ENCODE data around the gene CC2D1A.

Gene CC2D1A

DNA sequence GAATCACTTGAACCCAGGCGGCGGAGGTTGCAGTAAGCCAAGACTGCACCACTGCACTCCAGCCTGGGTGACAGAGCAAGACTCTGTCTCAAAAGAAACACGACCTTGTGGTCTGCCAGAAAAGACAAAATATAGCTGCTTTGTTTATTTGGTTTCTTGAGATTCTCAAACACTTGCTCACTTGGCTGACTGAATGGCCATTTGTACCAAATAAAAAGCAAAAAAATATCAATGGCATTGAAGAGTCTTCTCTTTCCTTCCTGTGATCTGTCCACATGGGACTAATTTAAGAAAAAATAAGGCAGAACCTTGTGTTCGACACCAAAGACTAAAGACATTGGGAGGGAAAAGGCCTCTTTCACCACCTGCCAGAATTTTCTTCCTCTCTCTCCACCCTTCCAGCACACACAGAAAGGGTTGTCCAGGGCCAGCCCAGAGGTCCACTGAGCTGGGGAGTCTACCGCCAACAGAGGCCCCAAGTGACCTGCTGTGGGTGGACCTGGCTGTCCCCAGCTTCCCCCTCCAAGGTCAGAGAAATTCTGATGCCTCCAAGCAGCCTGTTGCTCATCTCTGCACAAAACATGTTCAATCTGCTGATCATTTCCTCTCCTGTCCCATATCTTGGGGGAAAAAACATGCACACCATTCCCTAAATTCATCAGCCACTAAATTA lies 6.0 kb upstream of the CC2D1A start:
- no peak overlapping the region for H3K4me3 ChIP-seq (ENCODE audit: low read depth, low read length)
- TF ChIP-seq, protein P1, sequence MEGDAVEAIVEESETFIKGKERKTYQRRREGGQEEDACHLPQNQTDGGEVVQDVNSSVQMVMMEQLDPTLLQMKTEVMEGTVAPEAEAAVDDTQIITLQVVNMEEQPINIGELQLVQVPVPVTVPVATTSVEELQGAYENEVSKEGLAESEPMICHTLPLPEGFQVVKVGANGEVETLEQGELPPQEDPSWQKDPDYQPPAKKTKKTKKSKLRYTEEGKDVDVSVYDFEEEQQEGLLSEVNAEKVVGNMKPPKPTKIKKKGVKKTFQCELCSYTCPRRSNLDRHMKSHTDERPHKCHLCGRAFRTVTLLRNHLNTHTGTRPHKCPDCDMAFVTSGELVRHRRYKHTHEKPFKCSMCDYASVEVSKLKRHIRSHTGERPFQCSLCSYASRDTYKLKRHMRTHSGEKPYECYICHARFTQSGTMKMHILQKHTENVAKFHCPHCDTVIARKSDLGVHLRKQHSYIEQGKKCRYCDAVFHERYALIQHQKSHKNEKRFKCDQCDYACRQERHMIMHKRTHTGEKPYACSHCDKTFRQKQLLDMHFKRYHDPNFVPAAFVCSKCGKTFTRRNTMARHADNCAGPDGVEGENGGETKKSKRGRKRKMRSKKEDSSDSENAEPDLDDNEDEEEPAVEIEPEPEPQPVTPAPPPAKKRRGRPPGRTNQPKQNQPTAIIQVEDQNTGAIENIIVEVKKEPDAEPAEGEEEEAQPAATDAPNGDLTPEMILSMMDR (IDR thresholded peaks at IDR 0.05; ENCODE audit: insufficient read depth, low read depth, low read length, missing control alignments): no peak
- no peak for DNase-seq (ENCODE audit: low read depth)

DNA sequence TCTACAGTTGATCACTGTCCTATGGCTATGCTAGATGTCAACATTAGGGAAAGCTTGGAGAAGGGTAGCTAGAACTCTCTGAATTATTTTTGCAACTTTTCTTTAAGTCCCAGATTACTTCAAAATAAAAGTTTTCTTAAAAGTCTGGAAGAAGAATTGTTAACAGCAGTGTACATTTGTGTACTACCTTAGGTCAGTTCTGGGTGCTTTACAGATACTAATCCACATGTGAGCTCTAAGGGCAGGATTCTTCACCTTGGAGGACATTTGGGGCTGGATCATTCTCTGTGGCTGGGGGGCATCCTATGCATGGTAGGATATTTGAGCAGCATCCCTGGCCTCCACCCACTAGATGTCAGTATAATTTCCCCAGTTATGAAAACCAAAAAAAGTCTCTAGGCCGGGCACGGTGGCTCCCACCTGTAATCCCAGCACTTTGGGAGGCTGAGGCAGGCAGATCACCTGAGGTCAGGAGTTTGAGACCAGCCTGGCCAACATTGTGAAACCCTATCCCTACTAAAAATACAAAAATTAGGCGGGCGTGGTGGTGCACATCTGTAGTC lies 2.9 kb upstream of the CC2D1A start:
- peak; percentile 58 for DNase-seq (ENCODE audit: low read depth)
- TF ChIP-seq, protein P1 (IDR thresholded peaks at IDR 0.05; ENCODE audit: insufficient read depth, low read depth, low read length, missing control alignments): peak; percentile 41
- H3K4me3 ChIP-seq (ENCODE audit: low read depth, low read length): no peak overlapping the region

- H3K4me3 ChIP-seq (ENCODE audit: low read depth, low read length): peak overlapping the region; percentile 67
- TF ChIP-seq, protein P1 (IDR thresholded peaks at IDR 0.05; ENCODE audit: insufficient read depth, low read depth, low read length, missing control alignments): no peak
- DNase-seq (ENCODE audit: low read depth): peak; percentile 14
Measured at GRCh38 chr19:13906521-13906904, 512 bp downstream of the CC2D1A start.

DNA sequence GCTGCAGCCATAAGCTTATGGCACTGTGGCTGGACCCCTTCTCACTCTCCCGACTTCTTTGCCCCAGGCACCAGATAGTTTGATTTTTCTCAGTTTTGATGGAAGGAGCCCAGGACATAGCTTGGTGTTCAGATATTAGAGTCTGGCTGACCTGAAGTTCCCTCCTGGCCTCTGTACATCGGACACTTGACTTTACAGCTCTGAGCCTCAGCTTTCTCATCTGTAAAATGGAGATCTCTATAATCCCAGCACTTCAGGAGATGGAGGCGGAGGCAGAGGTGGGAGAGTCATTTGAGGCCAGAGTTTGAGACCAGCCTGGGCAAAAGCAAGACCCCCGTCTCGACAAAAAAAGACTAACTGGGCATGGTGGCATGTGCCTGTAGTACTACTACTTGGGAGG lies 909 bp downstream of the CC2D1A start:
- no peak for DNase-seq (ENCODE audit: low read depth)
- H3K4me3 ChIP-seq (ENCODE audit: low read depth, low read length): peak overlapping the region; percentile 67
- TF ChIP-seq, protein P1 (IDR thresholded peaks at IDR 0.05; ENCODE audit: insufficient read depth, low read depth, low read length, missing control alignments): no peak

GRCh38 chr19:13908674-13909073 lies 2.7 kb downstream of the CC2D1A start:
- no peak overlapping the region for H3K4me3 ChIP-seq (ENCODE audit: low read depth, low read length)
- DNase-seq (ENCODE audit: low read depth): no peak

DNA sequence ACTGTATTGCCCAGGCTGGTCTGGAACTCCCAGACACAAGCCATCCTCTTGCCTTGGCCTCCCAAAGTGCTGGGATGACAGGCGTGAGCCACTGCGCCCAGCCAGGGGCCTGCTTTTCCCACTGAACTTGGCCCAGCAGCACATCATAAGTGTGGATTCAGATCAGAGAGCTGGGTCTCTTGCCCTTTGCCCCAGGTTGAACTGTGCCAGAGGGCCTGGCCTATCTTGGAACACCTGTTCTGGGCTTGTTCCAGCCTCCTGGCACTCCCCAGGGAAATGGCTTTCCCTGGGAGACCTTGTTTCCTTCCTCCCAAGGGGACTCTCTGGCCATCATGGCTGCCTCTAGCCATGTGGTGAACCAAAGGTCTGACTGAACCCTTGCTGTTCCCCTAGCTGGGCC lies 3.4 kb downstream of the CC2D1A start:
- no peak for DNase-seq (ENCODE audit: low read depth)
- no peak overlapping the region for H3K4me3 ChIP-seq (ENCODE audit: low read depth, low read length)
- TF ChIP-seq, protein P1 (IDR thresholded peaks at IDR 0.05; ENCODE audit: insufficient read depth, low read depth, low read length, missing control alignments): no peak

More at GRCh38 chr19:13908674-13909073, 2.7 kb downstream of the CC2D1A start:
- TF ChIP-seq, protein P1 (IDR thresholded peaks at IDR 0.05; ENCODE audit: insufficient read depth, low read depth, low read length, missing control alignments): no peak

DNA sequence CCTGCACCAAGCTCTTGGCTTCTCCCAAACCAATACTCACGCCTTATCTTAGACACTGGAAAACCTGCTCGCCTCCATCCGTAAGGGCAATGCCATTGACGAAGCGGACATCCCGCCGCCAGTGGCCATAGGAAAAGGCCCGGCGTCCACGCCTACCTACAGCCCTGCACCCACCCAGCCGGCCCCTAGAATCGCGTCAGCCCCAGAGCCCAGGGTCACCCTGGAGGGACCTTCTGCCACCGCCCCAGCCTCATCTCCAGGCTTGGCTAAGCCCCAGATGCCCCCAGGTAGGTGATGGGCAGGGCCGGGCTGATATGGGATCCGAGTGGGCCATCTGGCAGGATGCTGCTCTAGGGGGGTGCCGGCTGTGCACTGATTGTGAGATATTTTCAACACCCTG lies 7.4 kb downstream of the CC2D1A start:
- TF ChIP-seq, protein P1 (IDR thresholded peaks at IDR 0.05; ENCODE audit: insufficient read depth, low read depth, low read length, missing control alignments): no peak
- H3K4me3 ChIP-seq (ENCODE audit: low read depth, low read length): no peak overlapping the region
- no peak for DNase-seq (ENCODE audit: low read depth)

All from GM12865 (cell line).